Keratinocyte (primary cell): Measurements from ENCODE around the gene SRSF2.
"Not testable (repeated sequence)": the region's sequence is repeated elsewhere in the genome, so short reads cannot be mapped to it uniquely, and the experiment has no call there.

Experiments used
- CTCF ChIP-seq, 3 experiments: IDR thresholded peaks in 1 of 3; conservative IDR thresholded peaks in 1 of 3; optimal IDR thresholded peaks in 1 of 3; 2 replicates in 2 of 3; 3 replicates in 1 of 3; pipeline versions ENCODE3 to v1.5.1; 2011; ENCODE audit warnings: low read length in 3 of 3, mild to moderate bottlenecking in 3 of 3, moderate library complexity in 2 of 3, control low read depth in 1 of 3, inconsistent platforms in 1 of 3; ENCODE audit not compliant: insufficient read depth in 2 of 3; ENCODE audit errors: extremely low read depth in 1 of 3
- EZH2 ChIP-seq: IDR thresholded peaks from one replicate; pipeline ENCODE4 v1.6.1; 2012; ENCODE audit warnings: inconsistent platforms, mild to moderate bottlenecking, low read length, moderate library complexity

- not testable (repeated sequence) for TF ChIP-seq CTCF (optimal IDR thresholded peaks at IDR 0.05 in 1 of 3, IDR thresholded peaks at IDR 0.05 in 1 of 3, conservative IDR thresholded peaks at IDR 0.05 in 1 of 3; ENCODE audit: extremely low read depth in 1 of 3, insufficient read depth in 2 of 3, low read length in 3 of 3); EZH2
These were observed 14.2 kb downstream of the SRSF2 start for GRCh38 chr17:76722977-76723376.
